Epithelial cell of esophagus (primary cell): ENCODE measurements around the gene MLF2.

Experiments
- DNase-seq: peaks from one replicate; pipeline ENCODE4 v3.0.0; 2010; ENCODE audit warnings: low read depth
- H3K4me3 ChIP-seq: 2 replicates; pipeline ENCODE4 v1.5.1; 2011; ENCODE audit warnings: mild to moderate bottlenecking, low read length, control low read depth
- CTCF ChIP-seq: IDR thresholded peaks from 2 replicates; pipeline ENCODE4 v1.5.1; 2011; ENCODE audit warnings: low read depth, mild to moderate bottlenecking, low read length, control low read depth, inconsistent platforms; ENCODE audit not compliant: insufficient read depth; ENCODE audit errors: missing control alignments

The MLF2 gene

GRCh38 chr12:6778217-6778573, 25.3 kb upstream of the MLF2 start:
- peak overlapping the region; percentile 29 for H3K4me3 ChIP-seq
- DNase-seq: no peak
- TF ChIP-seq CTCF: no peak

GRCh38 chr12:6777386-6777785, 24.4 kb upstream of the MLF2 start:
- DNase-seq: no peak
- no peak overlapping the region for H3K4me3 ChIP-seq
- no peak for TF ChIP-seq CTCF

DNA sequence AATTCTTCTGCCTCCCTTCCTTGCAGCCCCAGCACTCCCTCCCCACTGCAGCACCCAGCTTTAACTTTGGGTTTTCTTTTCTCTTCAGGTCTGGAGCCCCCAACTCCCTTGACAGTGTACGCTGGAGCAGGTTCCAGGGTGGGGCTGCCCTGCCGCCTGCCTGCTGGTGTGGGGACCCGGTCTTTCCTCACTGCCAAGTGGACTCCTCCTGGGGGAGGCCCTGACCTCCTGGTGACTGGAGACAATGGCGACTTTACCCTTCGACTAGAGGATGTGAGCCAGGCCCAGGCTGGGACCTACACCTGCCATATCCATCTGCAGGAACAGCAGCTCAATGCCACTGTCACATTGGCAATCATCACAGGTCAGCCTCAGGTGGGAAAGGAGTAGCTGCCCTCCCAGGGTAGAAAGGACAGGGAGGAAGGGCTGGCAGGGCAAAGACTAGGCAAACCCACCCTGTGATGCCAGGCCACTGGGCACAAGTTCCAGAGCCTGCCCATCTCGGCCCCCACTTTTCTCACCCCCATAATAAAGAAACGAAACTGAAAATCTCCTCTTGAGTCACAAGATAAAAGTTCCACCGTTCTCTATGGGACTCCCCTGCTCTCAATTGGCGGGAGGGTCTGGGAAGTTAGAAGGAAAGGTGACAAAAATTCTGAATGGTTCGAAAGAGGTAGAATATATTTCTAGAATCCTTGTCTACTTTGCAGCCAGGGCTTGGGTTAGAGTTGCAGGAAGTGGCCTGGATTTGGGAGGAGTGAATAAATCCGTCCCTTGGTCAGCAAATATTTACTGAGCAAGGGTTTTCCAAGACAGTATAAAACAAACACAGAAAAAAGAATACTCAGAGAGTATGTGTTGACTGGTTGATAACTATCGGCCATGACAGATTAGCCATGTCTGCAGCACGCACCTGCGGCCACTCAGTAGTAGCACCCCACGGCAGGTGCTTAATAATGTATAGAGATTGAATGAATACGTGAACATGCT, 22.5 kb upstream of the MLF2 start:
- no peak for DNase-seq
- H3K4me3 ChIP-seq: no peak overlapping the region
- TF ChIP-seq CTCF: no peak

DNA sequence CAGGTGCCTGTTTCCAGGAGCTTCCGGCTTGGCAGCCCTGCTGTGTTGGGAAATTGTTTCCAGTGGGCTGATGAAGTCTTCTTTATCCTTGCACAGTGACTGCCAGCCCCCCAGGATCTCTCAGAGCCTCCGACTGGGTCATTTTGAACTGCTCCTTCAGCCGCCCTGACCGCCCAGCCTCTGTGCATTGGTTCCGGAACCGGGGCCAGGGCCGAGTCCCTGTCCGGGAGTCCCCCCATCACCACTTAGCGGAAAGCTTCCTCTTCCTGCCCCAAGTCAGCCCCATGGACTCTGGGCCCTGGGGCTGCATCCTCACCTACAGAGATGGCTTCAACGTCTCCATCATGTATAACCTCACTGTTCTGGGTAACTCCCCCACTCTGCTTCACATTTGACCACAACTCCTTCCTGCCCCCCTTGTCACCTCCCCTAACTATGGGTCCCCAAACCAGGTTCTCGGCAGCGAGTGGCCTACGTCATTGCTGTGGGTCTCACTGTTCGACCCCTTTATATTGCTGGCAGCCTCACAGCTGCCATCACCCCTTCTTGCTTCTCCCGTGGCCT, 21.6 kb upstream of the MLF2 start:
- TF ChIP-seq CTCF: no peak
- H3K4me3 ChIP-seq: no peak overlapping the region
- no peak for DNase-seq

DNA sequence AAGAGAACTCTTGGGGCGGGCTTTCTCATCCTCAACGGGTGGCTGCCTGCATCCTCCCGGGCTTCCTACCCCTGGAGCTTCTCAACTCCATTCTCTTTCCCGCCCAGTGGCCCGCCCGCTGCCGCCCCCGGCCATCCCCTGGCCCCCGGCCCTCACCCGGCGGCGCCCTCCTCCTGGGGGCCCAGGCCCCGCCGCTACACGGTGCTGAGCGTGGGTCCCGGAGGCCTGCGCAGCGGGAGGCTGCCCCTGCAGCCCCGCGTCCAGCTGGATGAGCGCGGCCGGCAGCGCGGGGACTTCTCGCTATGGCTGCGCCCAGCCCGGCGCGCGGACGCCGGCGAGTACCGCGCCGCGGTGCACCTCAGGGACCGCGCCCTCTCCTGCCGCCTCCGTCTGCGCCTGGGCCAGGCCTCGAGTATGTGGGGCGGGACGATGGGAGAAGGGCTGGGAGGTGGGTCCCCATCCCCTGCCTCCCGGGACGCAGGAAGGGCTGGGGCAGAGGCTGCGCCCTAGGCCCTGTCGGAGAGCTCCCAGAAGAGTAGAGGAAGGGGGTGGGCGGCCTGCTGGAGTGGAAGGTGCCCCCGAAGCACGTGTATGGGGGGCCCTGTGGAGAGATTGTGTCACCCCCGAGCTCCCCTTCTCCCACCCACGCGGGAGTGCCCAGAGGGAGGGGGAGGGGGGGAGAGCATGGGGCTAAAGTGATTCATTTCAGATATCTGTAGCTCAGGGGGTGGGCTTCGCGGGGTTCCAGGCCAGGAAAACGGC, 20.8 kb upstream of the MLF2 start:
- H3K4me3 ChIP-seq: no peak overlapping the region
- no peak for DNase-seq
- no peak for TF ChIP-seq CTCF

DNA sequence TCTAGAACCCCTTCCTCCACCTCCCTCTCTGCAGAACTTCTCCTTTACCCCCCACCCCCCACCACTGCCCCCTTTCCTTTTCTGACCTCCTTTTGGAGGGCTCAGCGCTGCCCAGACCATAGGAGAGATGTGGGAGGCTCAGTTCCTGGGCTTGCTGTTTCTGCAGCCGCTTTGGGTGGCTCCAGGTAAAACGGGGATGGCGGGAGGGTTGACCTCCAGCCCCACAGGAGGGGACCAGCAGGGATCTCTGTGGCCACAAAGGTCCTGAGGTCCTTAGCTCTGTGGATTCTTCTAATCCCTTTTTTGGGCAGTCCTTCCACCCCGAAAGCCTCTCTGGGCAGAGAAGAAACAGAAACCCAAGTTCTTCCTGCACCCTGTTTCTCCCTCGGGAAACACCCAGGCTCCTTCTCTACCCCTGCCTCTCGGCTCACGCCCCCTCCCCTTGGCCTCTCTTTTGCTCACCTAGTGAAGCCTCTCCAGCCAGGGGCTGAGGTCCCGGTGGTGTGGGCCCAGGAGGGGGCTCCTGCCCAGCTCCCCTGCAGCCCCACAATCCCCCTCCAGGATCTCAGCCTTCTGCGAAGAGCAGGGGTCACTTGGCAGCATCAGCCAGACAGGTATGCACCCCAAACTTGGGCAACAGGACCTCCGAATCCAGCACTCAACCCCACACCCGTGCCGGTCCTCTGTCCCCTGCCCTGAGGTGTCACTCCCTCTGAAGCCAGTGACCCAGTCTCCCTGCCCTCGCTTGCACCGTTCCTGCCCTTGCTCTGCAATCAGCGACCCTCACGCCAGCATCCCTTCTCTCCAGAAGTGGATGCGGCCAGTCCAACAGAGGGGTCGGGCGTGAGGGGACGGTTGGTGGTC, 20.0 kb upstream of the MLF2 start:
- no peak overlapping the region for H3K4me3 ChIP-seq
- DNase-seq: no peak
- no peak for TF ChIP-seq CTCF
